ENCODE data around the gene ZFYVE28.

Gene ZFYVE28

GRCh38 chr4:2300431-2301224 is 117.8 kb downstream of the ZFYVE28 start:
- H3K4me3 ChIP-seq (ENCODE audit: low read depth, low read length) = no peak overlapping the region
- DNase-seq (ENCODE audit: low read depth) = no peak
- TF ChIP-seq CTCF (IDR thresholded peaks at IDR 0.05; ENCODE audit: low read depth, low read length, missing control alignments) = no peak

- DNase-seq (ENCODE audit: low read depth) = no peak
- TF ChIP-seq CTCF (IDR thresholded peaks at IDR 0.05; ENCODE audit: low read depth, low read length, missing control alignments) = no peak
- no peak overlapping the region for H3K4me3 ChIP-seq (ENCODE audit: low read depth, low read length)
Measured at GRCh38 chr4:2299794-2300193, 118.7 kb downstream of the ZFYVE28 start.

- no peak overlapping the region for H3K4me3 ChIP-seq (ENCODE audit: low read depth, low read length)
- TF ChIP-seq CTCF (IDR thresholded peaks at IDR 0.05; ENCODE audit: low read depth, low read length, missing control alignments) = no peak
- no peak for DNase-seq (ENCODE audit: low read depth)
Measured at GRCh38 chr4:2298532-2298991, 119.9 kb downstream of the ZFYVE28 start.

- no peak overlapping the region for H3K4me3 ChIP-seq (ENCODE audit: low read depth, low read length)
- no peak for DNase-seq (ENCODE audit: low read depth)
- no peak for TF ChIP-seq CTCF (IDR thresholded peaks at IDR 0.05; ENCODE audit: low read depth, low read length, missing control alignments)
Measured at GRCh38 chr4:2297606-2298531, 120.6 kb downstream of the ZFYVE28 start.

GRCh38 chr4:2296631-2297601 is 121.5 kb downstream of the ZFYVE28 start:
- no peak overlapping the region for H3K4me3 ChIP-seq (ENCODE audit: low read depth, low read length)
- no peak for DNase-seq (ENCODE audit: low read depth)
- no peak for TF ChIP-seq CTCF (IDR thresholded peaks at IDR 0.05; ENCODE audit: low read depth, low read length, missing control alignments)

- no peak for TF ChIP-seq CTCF (IDR thresholded peaks at IDR 0.05; ENCODE audit: low read depth, low read length, missing control alignments)
- H3K4me3 ChIP-seq (ENCODE audit: low read depth, low read length) = no peak overlapping the region
- DNase-seq (ENCODE audit: low read depth) = no peak
Measured at GRCh38 chr4:2295900-2296442, 122.5 kb downstream of the ZFYVE28 start.
